ENCODE measurements around the gene AP1AR.

GRCh38 chr4:112231779-112232713 lies at the start of gene AP1AR:
- no peak for TF ChIP-seq REST (IDR thresholded peaks at IDR 0.05; ENCODE audit: insufficient read depth in 1 of 2, low read depth in 2 of 2, low read length in 2 of 2)
- peak; percentile 87 for TF ChIP-seq POLR2AphosphoS5 (IDR thresholded peaks at IDR 0.05; ENCODE audit: low read depth, low read length)
